K562 (cell line): Measurements from ENCODE around the gene FAM120C. TPM values are rescaled to one million over a fixed set of nuclear protein-coding genes. Genes with fewer than 3 reads are reported as not detected.

ENCODE experiments used
- ATAC-seq: fragments of 200-7000 bp; cut with Tn5 transposase; 3 replicates; pipeline ENCODE4 v1.9.1; 2020; ENCODE audit warnings: moderate library complexity
- BruUV-seq: library from RNA; stranded (reverse); fragments of 400-500 nt; replicated peaks from 2 replicates; lab custom pipeline; 2021; lab: Mats Ljungman, UMichigan
- CTCF ChIA-PET: fragments of 300-600 bp; formaldehyde crosslinking; extraction: SDS; loops from one replicate; lab custom pipeline; 2021; ENCODE audit warnings: low intra/inter-chr PET ratio; lab: Yijun Ruan, JAX
- POLR2A ChIA-PET: fragments of 300-600, 350-650 bp; sonication (Branson Sonifier 250); formaldehyde crosslinking; extraction: SDS; loops from one replicate; lab custom pipeline; 2021; ENCODE audit warnings: antibody characterized with exemption, inconsistent platforms; lab: Yijun Ruan, JAX
- DNase-seq, 4 experiments: peaks; one replicate each; pipeline versions ENCODE4 v3.0.0 to v3.0.0-alpha.2; 2011 to 2018; ENCODE audit warnings: low spot score in 3 of 4, mixed read lengths in 3 of 4; ENCODE audit errors: extremely low read depth in 1 of 4
- FAIRE-seq: peaks from 2 replicates; lab custom pipeline; 2011; peaks lifted over from hg19 to GRCh38; lab: Jason Lieb, UNC
- H2AFZ ChIP-seq: 2 replicates; pipeline ENCODE4 v1.6.0; 2011; ENCODE audit warnings: low read depth, low read length, control low read depth, inconsistent platforms
- H3K27ac ChIP-seq: fragments of 200-600 bp; 3 replicates; pipeline ENCODE4 v1.8.0; 2011; ENCODE audit warnings: low read depth, mild to moderate bottlenecking, control low read depth, inconsistent platforms, low read length, moderate library complexity, mixed read lengths; ENCODE audit errors: extremely low read depth
- H3K27me3 ChIP-seq, 2 experiments: fragments of 300-600 bp in 1 of 2; 2 replicates in 1 of 2; 3 replicates in 1 of 2; pipeline versions ENCODE4 v1.6.0 to v1.8.0; 2011; ENCODE audit warnings: inconsistent platforms in 2 of 2, low read length in 2 of 2, mild to moderate bottlenecking in 1 of 2, mixed read lengths in 1 of 2, moderate library complexity in 1 of 2; ENCODE audit not compliant: control insufficient read depth in 2 of 2, insufficient read depth in 2 of 2
- H3K36me3 ChIP-seq: fragments of 300-600 bp; 3 replicates; pipeline ENCODE4 v1.8.0; 2011; ENCODE audit warnings: mild to moderate bottlenecking, low read length, inconsistent platforms; ENCODE audit not compliant: control insufficient read depth, insufficient read depth
- H3K4me1 ChIP-seq, 2 experiments: fragments of 200-600 bp in 1 of 2; replicated peaks in 1 of 2; 2 replicates in 1 of 2; 3 replicates in 1 of 2; pipeline versions ENCODE4 v1.5.1 to v1.8.0; 2011; ENCODE audit warnings: inconsistent platforms in 2 of 2, low read length in 2 of 2, mild to moderate bottlenecking in 1 of 2, mixed read lengths in 1 of 2, moderate library complexity in 1 of 2; ENCODE audit not compliant: control insufficient read depth in 2 of 2, insufficient read depth in 2 of 2
- H3K4me2 ChIP-seq: 2 replicates; pipeline ENCODE4 v1.6.1; 2011; ENCODE audit warnings: low read length, control low read depth, inconsistent platforms, mixed read lengths; ENCODE audit not compliant: insufficient read depth
- H3K4me3 ChIP-seq: fragments of 200-600 bp; sonication (generic), shearing (Covaris generic); 2 replicates; pipeline ENCODE4 v1.5.1; 2016; ENCODE audit warnings: control low read depth, inconsistent platforms
- H3K79me2 ChIP-seq: fragments of 200-600 bp; 3 replicates; pipeline ENCODE4 v1.8.0; 2011; ENCODE audit warnings: low read length, inconsistent platforms; ENCODE audit not compliant: control insufficient read depth, insufficient read depth
- H3K9ac ChIP-seq, 2 experiments: 2 replicates each; pipeline versions ENCODE4 v1.6.0 to v1.6.1; 2011; ENCODE audit warnings: low read depth in 2 of 2, low read length in 2 of 2, control low read depth in 1 of 2, inconsistent platforms in 1 of 2, mild to moderate bottlenecking in 1 of 2, mixed read lengths in 1 of 2; ENCODE audit not compliant: insufficient read depth in 1 of 2
- H3K9me1 ChIP-seq: one replicate; pipeline ENCODE4 v1.6.0; 2011; ENCODE audit warnings: inconsistent platforms, mild to moderate bottlenecking, low read length, moderate library complexity; ENCODE audit not compliant: control insufficient read depth, insufficient read depth
- H3K9me3 ChIP-seq: replicated peaks from 2 replicates; pipeline ENCODE4 v1.5.1; 2011; ENCODE audit warnings: low read depth, low read length, inconsistent platforms; ENCODE audit not compliant: control insufficient read depth, insufficient read depth
- H4K20me1 ChIP-seq: replicated peaks from 2 replicates; pipeline ENCODE4 v1.6.1; 2011; ENCODE audit warnings: low read length, inconsistent platforms, mixed read lengths; ENCODE audit not compliant: control insufficient read depth, insufficient read depth
- CBFA2T2 ChIP-seq: fragments of 450-650 bp; conservative IDR thresholded peaks from 2 replicates; pipeline ENCODE4 v1.6.1; 2017; ENCODE audit warnings: mild to moderate bottlenecking
- CEBPB ChIP-seq: fragments of 450-650 bp; IDR thresholded peaks from 2 replicates; pipeline ENCODE4 v1.6.1; 2016; ENCODE audit warnings: missing genetic modification characterization, missing compliant biosample characterization
- CEBPG ChIP-seq, 3 experiments: fragments of 200-800 bp in 1 of 3; sonication (Bioruptor generic) in 1 of 3; sonication (generic) in 1 of 3; formaldehyde crosslinking in 1 of 3; IDR thresholded peaks in 2 of 3; conservative IDR thresholded peaks in 1 of 3; 2 replicates each; pipeline versions ENCODE4 v1.6.1 to v1.8.0; 2016 to 2022; ENCODE audit warnings: missing compliant biosample characterization in 2 of 3, missing genetic modification characterization in 2 of 3, mild to moderate bottlenecking in 1 of 3, missing genetic modification reagents in 1 of 3
- KAT7 ChIP-seq: sonication (generic); formaldehyde crosslinking; IDR thresholded peaks from 2 replicates; pipeline ENCODE4 v1.8.0; 2022; ENCODE audit warnings: missing genetic modification reagents, mild to moderate bottlenecking, borderline replicate concordance
- ZNF263 ChIP-seq: sonication (generic); formaldehyde crosslinking; IDR thresholded peaks from 2 replicates; pipeline ENCODE4 v1.8.0; 2022; ENCODE audit warnings: mild to moderate bottlenecking, missing genetic modification reagents, borderline replicate concordance
- WGBS: fragments of 100-300 bp; shearing (Covaris generic); methylation state at CpG from one replicate; pipeline ENCODE4 v1.1.6; 2016; ENCODE audit warnings: low coverage, mixed read lengths; ENCODE audit not compliant: insufficient coverage; ENCODE audit errors: missing lambda C conversion rate; 5-methylcytosine and 5-hydroxymethylcytosine counted together
- in situ Hi-C: fragments of 300-500 bp; cut with MboI; formaldehyde crosslinking; loops from 4 replicates; pipeline ENCODE4 v1.15.0; 2018; ENCODE audit warnings: inconsistent platforms, mixed read lengths
- intact Hi-C: fragments of 100-400 bp; cut with micrococcal nuclease; formaldehyde crosslinking; loops from 2 replicates; pipeline ENCODE4 v1.14.2; 2022
- polyA plus RNA-seq, 8 experiments: library from polyadenylated mRNA; depleted of rRNA in 4 of 8; stranded (reverse) in 5 of 8; unstranded in 3 of 8; fragments of >200 nt; fragmentation: Nextera tagmentation in 2 of 8; fragmentation: Illumina TruSeq in 1 of 8; extraction: Ambion mirVana in 2 of 8; extraction: Trizol in 1 of 8; gene quantifications; 2 replicates each; pipeline versions ENCODE4 v1.2.1 to v1.2.3, GENCODE V29; 2011 to 2014; ENCODE audit warnings: inconsistent platforms in 1 of 8, missing spikeins in 1 of 8
- total RNA-seq, 7 experiments: library from RNA; depleted of rRNA in 6 of 7; stranded (reverse); fragments of >200 nt in 6 of 7; fragmentation: Illumina TruSeq in 2 of 7; extraction: Trizol in 2 of 7; gene quantifications; 2 replicates each; pipeline versions ENCODE4 v1.2.1 to v1.2.3, GENCODE V29; 2011 to 2021; ENCODE audit warnings: low replicate concordance in 1 of 7

The FAM120C gene
- total and polyA plus RNA-seq, 9 of the 15 experiments (the other 6 are each of a cell fraction or from before 2014, with no cell fraction given) = 0.21 to 6.7 (median 2.1) TPM

DNA sequence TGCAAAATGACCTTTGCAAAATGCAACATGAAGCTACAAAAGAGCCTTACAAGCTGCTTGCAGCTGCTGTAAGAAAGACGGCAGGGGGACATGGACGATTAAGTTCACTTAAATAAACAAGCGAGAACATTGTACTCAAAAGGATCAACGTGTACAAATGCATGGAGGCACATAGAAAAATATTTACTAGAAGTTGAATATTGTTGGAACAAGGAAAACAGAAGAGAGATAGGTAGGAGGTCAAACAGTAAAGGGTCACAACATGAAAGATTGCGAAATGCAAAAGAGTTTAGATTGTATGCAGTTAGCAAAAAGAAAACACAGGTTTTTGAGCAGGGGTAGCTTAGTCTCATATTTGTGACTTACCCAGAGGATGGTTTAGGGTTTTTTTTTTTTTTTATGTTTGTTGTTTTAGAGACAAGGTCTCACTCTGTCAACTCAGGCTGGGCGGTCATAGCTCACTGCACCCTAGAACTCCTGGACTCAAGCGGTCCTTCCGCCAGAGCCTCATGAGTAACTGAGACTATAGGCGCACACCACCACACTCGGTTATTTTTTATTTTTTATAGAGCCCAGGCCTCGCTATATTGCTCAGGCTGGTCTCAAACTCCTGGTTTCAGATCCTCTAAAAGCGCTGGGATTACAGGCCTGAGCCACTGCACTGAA, 137.4 kb downstream of the FAM120C start:
- Histone ChIP-seq H3K4me2 (peak overlapping the region; percentile 84), H3K4me3 (no peak overlapping the region), H3K9me1 (no peaks in the 10 kb centered on the region), H2AFZ (peak overlapping the region; percentile 93), H3K9ac (peak overlapping the region in 1 of 2 experiments; percentile 97; a peak in 1 of 4 replicates), H3K4me1 (peaks cover 0 to 10% of the 10 kb centered on the region in 2 experiments; a peak in 3 of 5 replicates), H3K9me3 (no peaks in the 10 kb centered on the region), H3K27me3 (no peaks in the 10 kb centered on the region), H3K79me2 (peaks cover 13% of the 10 kb centered on the region), H3K36me3 (peaks cover 9% of the 10 kb centered on the region; the same call in 1 of the 3 replicates), H3K27ac (no peak overlapping the region), H4K20me1 (no peaks in the 10 kb centered on the region)
- TF ChIP-seq CEBPG (CRISPR knock-in tag; IDR thresholded peaks at IDR 0.05) = no peak
- peak; percentile 13 to 53; a peak in 1 of 4 replicates for TF ChIP-seq CEBPG (tag; conservative IDR thresholded peaks at IDR 0.05 in 1 of 2, IDR thresholded peaks at IDR 0.05 in 1 of 2)
- TF ChIP-seq ZNF263 (CRISPR knock-in tag) = no peak
- TF ChIP-seq KAT7 (CRISPR knock-in tag) = no peak
- no peak for TF ChIP-seq CBFA2T2
- peak; percentile 85 for TF ChIP-seq CEBPB
- in situ Hi-C loops (no loop called here), intact Hi-C loops (loop anchor here (10.0 kb wide), 2 partner anchors 361 to 589 kb away; partner anchors contain the start of gene HUWE1)
- WGBS = 86% methylated on average over 11 of the region's 12 CpGs
- FAIRE-seq (peak; percentile 6), DNase-seq (no peak), ATAC-seq (no peak)
- BruUV-seq = no TSS peak
- ChIA-PET POLR2A (interaction anchor here (0.5 to 1.6 kb wide), 3 partner anchors 29 to 486 kb away, joined by 3 to 5 read pairs (median 3); no protein-coding TSS in a partner anchor), CTCF (no interaction called here)
